Astrocyte of the spinal cord (primary cell): ENCODE results near the gene SYNPO2L.
A peak's percentile ranks its signal among the peaks of the same experiment; 100 is the strongest.

ENCODE experiments used
- DNase-seq: peaks from one replicate; pipeline ENCODE4 v3.0.0; 2011; ENCODE audit warnings: low read depth, low spot score
- H3K4me3 ChIP-seq: 2 replicates; pipeline ENCODE4 v1.5.1; 2011; ENCODE audit warnings: low read depth, mild to moderate bottlenecking, low read length, moderate library complexity
- in situ Hi-C: cut with HindIII; loops from 2 replicates; pipeline ENCODE4 v1.10.0; 2017; ENCODE audit warnings: low sequenced_read_pairs
- TF ChIP-seq, protein P1 (sequence below): IDR thresholded peaks from 2 replicates; pipeline ENCODE4 v1.5.1; 2012; ENCODE audit warnings: low read depth, mild to moderate bottlenecking, low read length, inconsistent platforms

SYNPO2L gene

DNA sequence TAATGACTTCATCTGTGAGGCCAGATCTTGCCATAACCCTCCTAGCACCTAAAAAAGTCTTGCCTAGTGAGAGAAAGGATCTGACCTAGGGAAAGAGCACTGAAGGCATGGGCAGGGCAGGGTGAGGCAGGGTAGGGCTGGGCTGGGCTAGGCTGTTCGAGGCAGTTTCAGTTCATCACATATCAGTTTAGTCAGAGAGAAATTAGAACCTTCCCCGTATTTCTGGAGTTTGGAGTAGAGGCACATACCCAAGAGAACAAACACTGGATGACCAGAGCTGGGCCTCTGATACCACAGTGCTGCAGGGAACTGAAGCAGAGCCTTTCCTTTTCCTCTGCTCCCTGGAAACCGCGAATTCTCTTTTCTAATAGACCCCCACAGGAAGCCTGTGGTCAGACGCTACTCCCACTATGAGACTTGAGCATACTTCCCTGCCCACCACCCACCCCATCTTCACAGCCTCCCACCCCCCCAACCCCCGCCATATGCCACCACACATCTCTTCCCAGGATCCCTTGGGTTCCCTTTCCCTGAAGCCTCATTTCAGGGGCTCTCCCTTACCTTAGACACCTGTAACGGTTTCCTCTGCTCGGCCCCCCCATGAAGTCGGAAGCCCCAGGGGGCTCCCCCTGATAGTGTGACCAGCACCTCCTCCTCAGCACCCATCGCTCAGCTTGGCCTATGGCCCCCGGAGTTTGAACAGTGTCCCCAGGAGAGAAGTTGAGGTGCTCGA, 406 bp downstream of the SYNPO2L start:
- in situ Hi-C loops, result no loop called here
- TF ChIP-seq, protein P1, sequence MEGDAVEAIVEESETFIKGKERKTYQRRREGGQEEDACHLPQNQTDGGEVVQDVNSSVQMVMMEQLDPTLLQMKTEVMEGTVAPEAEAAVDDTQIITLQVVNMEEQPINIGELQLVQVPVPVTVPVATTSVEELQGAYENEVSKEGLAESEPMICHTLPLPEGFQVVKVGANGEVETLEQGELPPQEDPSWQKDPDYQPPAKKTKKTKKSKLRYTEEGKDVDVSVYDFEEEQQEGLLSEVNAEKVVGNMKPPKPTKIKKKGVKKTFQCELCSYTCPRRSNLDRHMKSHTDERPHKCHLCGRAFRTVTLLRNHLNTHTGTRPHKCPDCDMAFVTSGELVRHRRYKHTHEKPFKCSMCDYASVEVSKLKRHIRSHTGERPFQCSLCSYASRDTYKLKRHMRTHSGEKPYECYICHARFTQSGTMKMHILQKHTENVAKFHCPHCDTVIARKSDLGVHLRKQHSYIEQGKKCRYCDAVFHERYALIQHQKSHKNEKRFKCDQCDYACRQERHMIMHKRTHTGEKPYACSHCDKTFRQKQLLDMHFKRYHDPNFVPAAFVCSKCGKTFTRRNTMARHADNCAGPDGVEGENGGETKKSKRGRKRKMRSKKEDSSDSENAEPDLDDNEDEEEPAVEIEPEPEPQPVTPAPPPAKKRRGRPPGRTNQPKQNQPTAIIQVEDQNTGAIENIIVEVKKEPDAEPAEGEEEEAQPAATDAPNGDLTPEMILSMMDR, result no peak
- H3K4me3 ChIP-seq, result no peak overlapping the region
- DNase-seq, result no peak

DNA sequence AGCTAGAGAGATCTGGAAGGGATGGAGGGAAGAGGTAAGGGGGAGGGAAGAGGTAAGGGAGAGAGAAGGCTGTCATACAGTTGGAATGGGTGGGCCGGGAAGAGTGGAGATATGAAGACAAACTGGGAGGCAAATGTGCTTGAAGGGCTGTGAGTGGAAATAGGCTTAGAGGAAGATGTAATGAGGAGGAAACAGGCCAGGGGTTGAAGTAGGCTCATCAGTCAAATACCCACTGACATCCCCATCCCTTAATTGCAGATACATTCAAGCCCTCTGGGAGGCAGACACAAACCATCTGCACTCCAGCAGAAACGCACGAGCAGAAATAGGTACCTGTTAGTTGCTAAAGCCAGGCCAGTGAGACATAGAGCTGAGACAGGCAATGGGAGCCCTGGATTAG, 2.1 kb downstream of the SYNPO2L start:
- TF ChIP-seq, protein P1, result peak; percentile 25
- no peak overlapping the region for H3K4me3 ChIP-seq
- peak; percentile 26 for DNase-seq
- in situ Hi-C loops, result no loop called here

DNA sequence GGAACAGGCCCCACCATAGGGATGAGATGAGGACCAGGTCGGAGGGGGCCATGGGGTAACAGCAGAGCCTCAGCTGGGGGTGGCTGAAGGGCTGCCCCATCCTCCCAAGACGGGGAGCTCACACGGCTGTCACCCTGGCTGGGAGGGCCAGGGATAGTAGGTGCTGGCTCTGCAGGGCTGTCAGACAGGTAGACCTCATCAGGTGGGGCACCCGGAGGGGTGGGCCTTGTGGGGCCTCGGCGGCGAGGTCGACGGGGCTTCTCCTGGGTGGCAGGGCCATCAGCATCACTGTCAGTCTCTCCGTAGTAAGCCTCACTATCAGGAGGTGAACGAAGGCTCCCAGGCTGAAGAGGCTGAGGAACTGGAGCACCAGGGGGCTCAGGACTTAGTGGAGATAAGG, 2.6 kb downstream of the SYNPO2L start:
- in situ Hi-C loops, result no loop called here
- TF ChIP-seq, protein P1, result no peak

DNA sequence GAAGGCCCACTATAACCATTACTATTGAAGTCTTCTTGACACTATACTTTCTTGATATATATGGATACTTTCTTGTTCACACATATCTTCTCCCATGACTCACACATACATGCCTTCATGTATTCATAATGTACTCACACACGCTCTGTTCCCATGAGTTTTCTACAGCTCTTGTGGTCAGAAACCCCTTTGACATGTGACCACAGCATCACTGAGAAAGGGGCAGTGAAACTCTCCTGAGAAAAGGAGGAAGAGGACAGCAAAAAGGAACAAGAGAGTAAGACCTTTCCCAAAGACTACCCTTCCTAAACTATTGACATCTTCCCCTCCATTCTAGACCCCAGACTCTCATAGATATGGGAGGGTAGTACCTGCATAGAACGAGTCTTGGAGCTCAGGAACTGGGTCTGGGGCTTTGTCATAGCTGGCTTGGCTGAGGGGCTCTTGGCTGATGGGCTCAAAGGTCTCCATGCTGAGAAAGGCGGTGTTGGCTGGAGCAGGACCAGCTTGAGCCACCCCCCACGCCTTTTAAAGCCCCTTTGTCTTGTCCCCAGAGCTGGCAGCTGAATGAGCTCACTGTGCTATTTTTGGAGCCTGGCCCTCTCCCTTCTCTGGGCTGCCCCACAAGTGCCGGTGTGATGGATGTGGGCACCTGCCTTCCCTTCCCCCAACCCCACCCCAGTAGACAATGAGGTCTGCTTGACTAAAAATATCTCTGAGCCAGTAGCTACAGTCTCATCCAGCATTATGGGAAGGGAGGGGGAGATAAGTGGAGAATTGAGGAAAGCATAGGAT, 5.1 kb downstream of the SYNPO2L start:
- TF ChIP-seq, protein P1, result no peak
- no peak overlapping the region for H3K4me3 ChIP-seq
- in situ Hi-C loops, result no loop called here
- DNase-seq, result peak; percentile 69

More for the DNA sequence above, 2.6 kb downstream of the SYNPO2L start:
- H3K4me3 ChIP-seq, result no peak overlapping the region
- DNase-seq, result no peak

DNA sequence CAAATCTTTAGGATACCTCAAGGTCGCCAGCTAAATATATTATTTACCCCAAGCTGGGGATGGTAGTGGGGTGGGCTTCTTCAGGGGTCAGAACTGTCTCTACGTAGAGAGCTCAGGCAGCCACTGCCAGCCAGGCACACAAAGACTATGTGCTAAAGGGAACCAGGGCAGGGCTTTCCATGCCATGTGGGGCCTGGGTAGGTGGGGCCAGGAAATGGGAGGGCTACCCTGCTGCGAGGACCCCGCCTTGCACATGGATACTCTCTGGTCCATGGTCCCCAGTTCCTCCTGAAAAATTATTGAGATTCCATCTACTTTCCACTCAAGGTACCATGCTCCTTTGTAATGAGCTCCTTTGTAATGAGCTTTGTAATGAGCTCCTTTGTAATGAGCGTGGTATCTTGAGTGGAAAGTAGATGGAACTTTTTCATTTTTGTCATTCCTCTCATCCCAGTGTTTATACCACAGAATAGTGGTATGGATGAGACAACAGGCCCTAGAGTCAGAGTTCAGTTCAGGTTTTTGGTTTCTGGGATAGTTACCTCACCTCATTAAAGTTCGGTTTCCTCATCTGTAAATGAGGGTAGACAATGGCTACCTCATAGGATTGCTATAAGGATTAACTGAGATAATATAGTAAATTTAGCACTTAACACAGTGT, 5.8 kb downstream of the SYNPO2L start:
- DNase-seq, result no peak
- in situ Hi-C loops, result no loop called here
- H3K4me3 ChIP-seq, result no peak overlapping the region
- TF ChIP-seq, protein P1, result no peak

DNA sequence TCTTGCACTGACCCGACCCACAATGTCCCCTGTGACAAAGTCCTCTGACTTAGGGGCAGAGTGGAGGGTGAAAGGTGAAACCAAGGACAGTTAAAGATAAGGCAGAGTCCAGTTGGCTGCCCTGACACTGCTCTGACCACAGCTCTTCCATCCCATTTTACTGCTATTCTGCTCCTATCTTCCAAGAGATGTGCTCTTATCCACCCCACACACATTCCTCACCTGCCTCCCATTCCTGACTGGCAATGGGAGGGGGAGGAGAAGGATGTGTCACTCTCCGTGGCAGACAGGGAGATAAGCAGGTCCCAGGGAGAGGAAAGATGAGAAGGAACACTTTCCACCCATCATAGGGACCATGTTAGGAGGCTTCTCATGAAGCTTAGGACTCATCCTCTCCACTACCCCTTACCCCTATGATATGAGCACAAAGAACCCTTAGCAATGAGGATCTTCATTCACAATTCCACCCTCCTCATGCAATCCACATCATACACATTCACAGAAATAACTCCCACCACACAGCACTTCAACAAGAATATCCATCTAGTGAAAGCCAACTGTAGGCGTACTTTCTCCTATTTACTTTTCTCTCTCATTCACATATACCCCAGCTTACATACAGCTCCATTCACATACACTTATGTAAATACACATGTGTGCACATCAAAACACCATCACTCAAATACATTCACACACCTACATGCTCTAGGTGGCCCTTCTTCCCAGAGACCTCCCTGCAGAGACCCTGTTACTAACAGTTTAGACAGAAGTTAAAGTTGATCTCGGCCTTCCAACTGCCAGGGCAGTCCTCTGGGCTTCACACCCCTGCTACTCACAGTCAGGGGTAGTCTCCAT, 6.6 kb downstream of the SYNPO2L start:
- H3K4me3 ChIP-seq, result no peak overlapping the region
- in situ Hi-C loops, result no loop called here
- DNase-seq, result no peak
- TF ChIP-seq, protein P1, result no peak
